AG04449 (cell line): ENCODE measurements around the gene HERC4.
"Not testable (repeated sequence)": the region's sequence is repeated elsewhere in the genome, so short reads cannot be mapped to it uniquely, and the experiment has no call there.

Experiments used
- CTCF ChIA-PET: fragments of 350-600 bp; formaldehyde crosslinking; extraction: SDS; loops from one replicate; lab custom pipeline; 2021; ENCODE audit warnings: antibody characterized with exemption; lab: Yijun Ruan, JAX
- POLR2A ChIA-PET: fragments of 400-600, 350-600 bp; formaldehyde crosslinking; extraction: SDS; loops from one replicate; lab custom pipeline; 2020; ENCODE audit warnings: antibody characterized with exemption, inconsistent platforms; lab: Yijun Ruan, JAX
- DNase-seq: peaks from one replicate; pipeline ENCODE4 v3.0.0-alpha.2; 2010; ENCODE audit warnings: low read depth, low spot score
- H3K4me3 ChIP-seq: 2 replicates; pipeline ENCODE4 v1.5.1; 2011; ENCODE audit warnings: low read depth, mild to moderate bottlenecking, control low read depth, low read length
- TF ChIP-seq, protein P1 (sequence below): IDR thresholded peaks from one replicate; pipeline ENCODE4 v1.5.1; 2011; ENCODE audit warnings: mild to moderate bottlenecking, moderate library complexity, low read length, control low read depth, inconsistent platforms; ENCODE audit not compliant: insufficient read depth; ENCODE audit errors: missing control alignments

The HERC4 gene

GRCh38 chr10:68027429-68027828 is 47.7 kb downstream of the HERC4 start:
- TF ChIP-seq, protein P1, sequence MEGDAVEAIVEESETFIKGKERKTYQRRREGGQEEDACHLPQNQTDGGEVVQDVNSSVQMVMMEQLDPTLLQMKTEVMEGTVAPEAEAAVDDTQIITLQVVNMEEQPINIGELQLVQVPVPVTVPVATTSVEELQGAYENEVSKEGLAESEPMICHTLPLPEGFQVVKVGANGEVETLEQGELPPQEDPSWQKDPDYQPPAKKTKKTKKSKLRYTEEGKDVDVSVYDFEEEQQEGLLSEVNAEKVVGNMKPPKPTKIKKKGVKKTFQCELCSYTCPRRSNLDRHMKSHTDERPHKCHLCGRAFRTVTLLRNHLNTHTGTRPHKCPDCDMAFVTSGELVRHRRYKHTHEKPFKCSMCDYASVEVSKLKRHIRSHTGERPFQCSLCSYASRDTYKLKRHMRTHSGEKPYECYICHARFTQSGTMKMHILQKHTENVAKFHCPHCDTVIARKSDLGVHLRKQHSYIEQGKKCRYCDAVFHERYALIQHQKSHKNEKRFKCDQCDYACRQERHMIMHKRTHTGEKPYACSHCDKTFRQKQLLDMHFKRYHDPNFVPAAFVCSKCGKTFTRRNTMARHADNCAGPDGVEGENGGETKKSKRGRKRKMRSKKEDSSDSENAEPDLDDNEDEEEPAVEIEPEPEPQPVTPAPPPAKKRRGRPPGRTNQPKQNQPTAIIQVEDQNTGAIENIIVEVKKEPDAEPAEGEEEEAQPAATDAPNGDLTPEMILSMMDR = no peak
- H3K4me3 ChIP-seq = no peak overlapping the region
- DNase-seq = no peak
- ChIA-PET POLR2A (no interaction called here), CTCF (interaction anchor here (1.1 to 1.2 kb wide), 2 partner anchors 10 to 14 kb away, joined by 3 read pairs; no protein-coding TSS in a partner anchor)

DNA sequence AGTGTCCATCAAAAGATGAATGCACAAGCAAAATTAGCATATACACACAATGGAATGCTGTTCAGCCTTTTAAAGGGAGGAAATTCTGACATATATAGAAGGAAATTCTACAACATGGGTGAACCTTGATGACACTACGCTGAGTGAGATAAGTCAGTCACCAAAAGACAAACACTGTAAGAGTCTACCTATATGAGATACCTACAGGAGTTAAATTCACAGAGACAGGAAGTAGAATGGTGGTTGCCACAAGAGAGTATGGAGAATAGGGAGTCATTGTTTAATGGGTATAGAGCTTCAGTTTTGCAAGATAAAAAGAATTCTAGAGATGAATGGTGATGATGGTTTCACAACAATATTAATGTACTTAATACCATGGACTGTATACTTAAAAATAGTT is 51.8 kb downstream of the HERC4 start:
- POLR2A ChIA-PET = no interaction called here
- TF ChIP-seq, protein P1 = no peak
- CTCF ChIA-PET = no interaction called here
- no peak for DNase-seq
- H3K4me3 ChIP-seq = no peak overlapping the region

DNA sequence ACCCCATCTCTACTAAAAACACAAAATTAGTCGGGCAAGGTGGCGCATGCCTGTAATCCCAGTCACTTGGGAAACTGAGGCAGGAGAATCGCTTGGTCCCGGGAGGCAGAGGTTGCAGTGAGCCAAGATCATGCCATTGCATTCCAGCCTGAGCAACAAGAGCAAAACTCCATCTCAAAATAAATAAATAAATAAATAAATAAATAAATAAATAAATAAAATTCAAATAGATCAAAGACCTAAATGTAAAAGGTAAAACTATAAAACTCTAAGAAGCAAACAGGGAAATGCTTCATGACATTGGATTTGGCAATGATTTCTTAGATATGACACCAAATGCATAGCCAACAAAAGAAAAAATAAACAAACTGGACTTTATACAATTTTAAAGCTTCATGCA is 52.8 kb downstream of the HERC4 start:
- POLR2A ChIA-PET, H3K4me3 ChIP-seq, DNase-seq, CTCF ChIA-PET: not testable (repeated sequence)

GRCh38 chr10:68016519-68016918 is 58.6 kb downstream of the HERC4 start:
- POLR2A ChIA-PET, CTCF ChIA-PET, DNase-seq, H3K4me3 ChIP-seq: not testable (repeated sequence)

DNA sequence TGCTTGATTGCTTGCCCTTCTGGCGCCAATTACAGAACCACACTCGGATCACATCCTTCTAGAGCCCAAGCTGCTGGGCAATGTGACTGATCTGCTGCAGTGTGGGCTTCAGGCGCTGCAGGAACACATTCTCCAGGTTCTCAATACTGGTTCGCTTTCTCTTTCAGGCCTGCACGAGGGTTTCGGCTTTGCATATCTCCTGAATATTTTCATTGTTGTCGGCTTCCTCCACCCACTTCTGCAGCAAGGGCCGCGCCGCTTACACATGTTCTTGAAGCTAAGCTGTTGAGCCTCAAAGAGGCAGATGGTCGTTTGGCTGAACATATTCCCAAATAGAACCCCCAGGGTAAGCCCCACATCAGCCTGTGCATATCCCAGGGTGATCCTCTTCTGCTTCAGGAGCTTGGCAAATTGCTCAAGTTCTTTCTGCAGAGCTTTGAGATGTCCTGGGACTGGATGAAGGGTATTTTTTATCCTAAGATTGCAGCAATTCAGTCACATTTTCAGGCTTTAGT is 64.6 kb downstream of the HERC4 start:
- TF ChIP-seq, protein P1 = no peak
- CTCF ChIA-PET = no interaction called here
- POLR2A ChIA-PET = no interaction called here
- no peak overlapping the region for H3K4me3 ChIP-seq
- DNase-seq = no peak

GRCh38 chr10:68007356-68007755 is 67.7 kb downstream of the HERC4 start:
- no peak overlapping the region for H3K4me3 ChIP-seq
- TF ChIP-seq, protein P1 = no peak
- ChIA-PET CTCF (no interaction called here), POLR2A (no interaction called here)
- DNase-seq = no peak

DNA sequence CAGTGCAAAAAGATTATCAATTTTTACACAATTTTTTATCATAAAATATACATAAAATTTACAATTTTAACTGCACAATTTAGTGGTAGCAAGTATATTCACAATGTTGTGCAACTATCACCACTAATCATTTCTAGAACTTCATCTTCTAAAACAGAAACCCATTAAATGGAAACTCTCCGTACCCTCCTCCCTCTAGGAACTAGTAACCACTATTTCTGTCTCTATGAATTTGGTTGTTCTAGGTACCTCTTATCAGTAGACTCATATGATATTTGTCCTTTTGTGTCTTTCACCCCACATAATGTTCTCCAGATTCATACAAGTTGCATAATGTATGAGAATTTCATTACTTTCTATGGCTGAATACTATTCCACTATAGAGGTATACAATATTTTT is 73.5 kb downstream of the HERC4 start:
- TF ChIP-seq, protein P1 = no peak
- CTCF ChIA-PET = no interaction called here
- POLR2A ChIA-PET = no interaction called here
- DNase-seq = no peak
- no peak overlapping the region for H3K4me3 ChIP-seq
